H1 (cell line): ENCODE results near the gene PRR3. TPM values are rescaled to one million over a fixed set of nuclear protein-coding genes. Genes with fewer than 3 reads are reported as not detected.

Experiments
- CTCF ChIA-PET: fragments of 300-600 bp; sonication (Branson Sonifier 250); formaldehyde crosslinking; loops from one replicate; lab custom pipeline; 2021; ENCODE audit not compliant: partially characterized antibody; lab: Charles Lee
- POLR2A ChIA-PET: fragments of 300-600 bp; sonication (Branson Sonifier 250); formaldehyde crosslinking; loops from one replicate; lab custom pipeline; 2021; ENCODE audit warnings: inconsistent platforms; ENCODE audit not compliant: partially characterized antibody; lab: Charles Lee
- DNase-seq, 2 experiments: peaks; one replicate each; pipeline versions ENCODE4 v3.0.0 to v3.0.0-alpha.2; 2010 to 2022; ENCODE audit warnings: low spot score in 2 of 2, low read depth in 1 of 2, mixed read lengths in 1 of 2
- FAIRE-seq: peaks from 2 replicates; lab custom pipeline; 2011; peaks lifted over from hg19 to GRCh38; lab: Jason Lieb, UNC
- H2AFZ ChIP-seq: 2 replicates; pipeline ENCODE4 v1.8.1; 2012; ENCODE audit warnings: low read length, inconsistent platforms
- H2AK5ac ChIP-seq: 2 replicates; pipeline ENCODE4 v1.6.1; 2013; ENCODE audit warnings: low read depth, low read length
- H2BK120ac ChIP-seq: replicated peaks from 2 replicates; pipeline ENCODE3; 2013; ENCODE audit warnings: low read depth, low read length, inconsistent platforms
- H2BK12ac ChIP-seq: 2 replicates; pipeline ENCODE4 v1.6.1; 2013; ENCODE audit warnings: low read depth, low read length
- H2BK15ac ChIP-seq: 2 replicates; pipeline ENCODE4 v1.6.1; 2013; ENCODE audit warnings: low read length
- H2BK20ac ChIP-seq: 2 replicates; pipeline ENCODE4 v1.6.1; 2013; ENCODE audit warnings: low read length
- H2BK5ac ChIP-seq: 2 replicates; pipeline ENCODE4 v1.6.1; 2013; ENCODE audit warnings: low read depth, low read length
- H3K14ac ChIP-seq: 2 replicates; pipeline ENCODE4 v1.6.1; 2013; ENCODE audit warnings: inconsistent platforms; ENCODE audit not compliant: insufficient read length
- H3K18ac ChIP-seq: 2 replicates; pipeline ENCODE4 v1.6.1; 2013; ENCODE audit warnings: low read length; ENCODE audit errors: extremely low read depth
- H3K23ac ChIP-seq: 2 replicates; pipeline ENCODE4 v1.6.1; 2013; ENCODE audit warnings: inconsistent platforms; ENCODE audit not compliant: insufficient read length
- H3K23me2 ChIP-seq: 2 replicates; pipeline ENCODE4 v1.6.1; 2013; ENCODE audit warnings: low read depth, low read length
- H3K27ac ChIP-seq: 2 replicates; pipeline ENCODE4 v1.6.1; 2011; ENCODE audit warnings: low read depth, low read length, inconsistent platforms
- H3K27me3 ChIP-seq, 4 experiments: replicated peaks in 1 of 4; 1 replicate in 1 of 4; 2 replicates in 3 of 4; pipeline versions ENCODE4 v1.6.1 to v1.8.1; 2011 to 2013; ENCODE audit warnings: low read length in 3 of 4, mild to moderate bottlenecking in 3 of 4, inconsistent platforms in 2 of 4, mixed read lengths in 2 of 4, moderate library complexity in 1 of 4; ENCODE audit not compliant: control insufficient read depth in 3 of 4, insufficient read depth in 3 of 4; ENCODE audit errors: extremely low read depth in 1 of 4
- H3K36me3 ChIP-seq, 4 experiments: 2 replicates each; pipeline versions ENCODE4 v1.6.1 to v1.8.1; 2011 to 2013; ENCODE audit warnings: mild to moderate bottlenecking in 4 of 4, low read length in 3 of 4, moderate library complexity in 2 of 4, control low read depth in 1 of 4, inconsistent platforms in 1 of 4; ENCODE audit not compliant: insufficient read depth in 4 of 4, control insufficient read depth in 2 of 4
- H3K4ac ChIP-seq: replicated peaks from 2 replicates; pipeline ENCODE3; 2013; ENCODE audit warnings: low read length, low read depth, mixed read lengths, inconsistent platforms; ENCODE audit not compliant: insufficient read length
- H3K4me1 ChIP-seq, 4 experiments: replicated peaks in 1 of 4; 1 replicate in 1 of 4; 2 replicates in 3 of 4; pipeline versions ENCODE4 v1.6.1 to v1.8.1; 2011 to 2013; ENCODE audit warnings: low read length in 3 of 4, inconsistent platforms in 2 of 4, mixed read lengths in 1 of 4; ENCODE audit not compliant: insufficient read depth in 4 of 4, control insufficient read depth in 3 of 4
- H3K4me2 ChIP-seq, 2 experiments: 2 replicates each; pipeline versions ENCODE4 v1.6.1 to v1.8.1; 2011 to 2013; ENCODE audit warnings: low read depth in 2 of 2, low read length in 2 of 2, control low read depth in 1 of 2, inconsistent platforms in 1 of 2, mild to moderate bottlenecking in 1 of 2; ENCODE audit not compliant: insufficient read depth in 1 of 2
- H3K4me3 ChIP-seq, 4 experiments: fragments of 200-600, 300-600 bp in 1 of 4; sonication (generic), shearing (Covaris generic), sonication (Bioruptor Twin) in 1 of 4; 2 replicates each; pipeline versions ENCODE4 v1.5.1 to v1.8.1; 2011 to 2016; ENCODE audit warnings: low read length in 4 of 4, low read depth in 3 of 4, control low read depth in 2 of 4, inconsistent platforms in 2 of 4, mild to moderate bottlenecking in 2 of 4, mixed read lengths in 1 of 4, moderate library complexity in 1 of 4; ENCODE audit not compliant: insufficient read depth in 2 of 4; ENCODE audit errors: extremely low read depth in 1 of 4
- H3K56ac ChIP-seq: replicated peaks from 2 replicates; pipeline ENCODE3; 2013; ENCODE audit warnings: low read depth, mild to moderate bottlenecking, mixed read lengths, low read length, inconsistent platforms; ENCODE audit not compliant: insufficient read length
- H3K79me1 ChIP-seq: 2 replicates; pipeline ENCODE4 v1.6.1; 2013; ENCODE audit warnings: low read depth, low read length, control low read depth
- H3K79me2 ChIP-seq, 2 experiments: 2 replicates each; pipeline versions ENCODE4 v1.6.1 to v1.8.1; 2012 to 2013; ENCODE audit warnings: low read length in 2 of 2, mild to moderate bottlenecking in 2 of 2, inconsistent platforms in 1 of 2; ENCODE audit not compliant: insufficient read depth in 2 of 2, control insufficient read depth in 1 of 2
- H3K9ac ChIP-seq, 4 experiments: replicated peaks in 1 of 4; 1 replicate in 1 of 4; 2 replicates in 3 of 4; pipeline versions ENCODE4 v1.6.1 to v1.8.1; 2011 to 2013; ENCODE audit warnings: low read depth in 3 of 4, low read length in 3 of 4, control low read depth in 2 of 4, mild to moderate bottlenecking in 2 of 4, moderate library complexity in 2 of 4, inconsistent platforms in 1 of 4; ENCODE audit errors: extremely low read depth in 1 of 4
- H3K9me3 ChIP-seq, 2 experiments: 2 replicates each; pipeline versions ENCODE4 v1.6.1 to v1.8.1; 2012 to 2013; ENCODE audit warnings: mild to moderate bottlenecking in 2 of 2, moderate library complexity in 2 of 2, control low read depth in 1 of 2, inconsistent platforms in 1 of 2, low read depth in 1 of 2, low read length in 1 of 2, mixed read lengths in 1 of 2; ENCODE audit not compliant: insufficient read depth in 2 of 2
- H4K20me1 ChIP-seq, 2 experiments: replicated peaks in 1 of 2; 2 replicates each; pipeline versions ENCODE3 to v1.8.1; 2011 to 2013; ENCODE audit warnings: inconsistent platforms in 2 of 2, low read length in 2 of 2, mild to moderate bottlenecking in 1 of 2; ENCODE audit not compliant: insufficient read depth in 2 of 2, control insufficient read depth in 1 of 2
- H4K5ac ChIP-seq: 2 replicates; pipeline ENCODE4 v1.6.1; 2013; ENCODE audit warnings: low read length, low read depth, mixed read lengths, inconsistent platforms; ENCODE audit not compliant: insufficient read length
- H4K8ac ChIP-seq: 2 replicates; pipeline ENCODE4 v1.8.0; 2013; ENCODE audit warnings: mild to moderate bottlenecking, moderate library complexity, low read length, inconsistent platforms; ENCODE audit not compliant: insufficient read depth; ENCODE audit errors: extremely low read depth
- H4K91ac ChIP-seq: replicated peaks from 2 replicates; pipeline ENCODE3; 2013; ENCODE audit warnings: low read length, mixed read lengths, inconsistent platforms; ENCODE audit not compliant: insufficient read length
- BCL11A ChIP-seq, 2 experiments: IDR thresholded peaks; one replicate each; pipeline ENCODE4 v1.6.1; 2011; ENCODE audit warnings: low read depth in 2 of 2, low read length in 2 of 2, mild to moderate bottlenecking in 2 of 2
- CBX5 ChIP-seq: fragments of 300-800, 300-1000 bp; sonication (generic); IDR thresholded peaks from 2 replicates; pipeline ENCODE4 v1.7.1; 2016; ENCODE audit warnings: antibody characterized with exemption, low read length, low read depth
- CEBPB ChIP-seq: IDR thresholded peaks from 2 replicates; pipeline ENCODE4 v1.6.1; 2012; ENCODE audit warnings: low read depth, low read length
- CHD2 ChIP-seq: IDR thresholded peaks from 2 replicates; pipeline ENCODE4 v1.6.1; 2012; ENCODE audit warnings: low read length, improper control_type of control experiment
- EGR1 ChIP-seq: IDR thresholded peaks from 2 replicates; pipeline ENCODE4 v1.6.1; 2011; ENCODE audit warnings: low read depth, low read length, borderline replicate concordance
- EZH2 ChIP-seq: fragments of 200-600 bp; sonication (generic); IDR thresholded peaks from 2 replicates; pipeline ENCODE4 v1.7.1; 2012; ENCODE audit warnings: low read depth, mild to moderate bottlenecking, moderate library complexity, low read length, inconsistent platforms; ENCODE audit not compliant: severe bottlenecking
- PHF8 ChIP-seq: fragments of 200-600 bp; sonication (generic); conservative IDR thresholded peaks from 2 replicates; pipeline ENCODE4 v1.7.1; 2012; ENCODE audit warnings: low read depth, mild to moderate bottlenecking, inconsistent platforms, low read length, moderate library complexity
- POU5F1 ChIP-seq: IDR thresholded peaks from 2 replicates; pipeline ENCODE4 v1.6.1; 2011; ENCODE audit warnings: low read depth, mild to moderate bottlenecking, low read length, moderate library complexity
- RFX5 ChIP-seq: IDR thresholded peaks from 2 replicates; pipeline ENCODE4 v1.6.1; 2011; ENCODE audit warnings: low read depth, low read length, improper control_type of control experiment, borderline replicate concordance
- RXRA ChIP-seq: IDR thresholded peaks from 2 replicates; pipeline ENCODE4 v1.6.1; 2011; ENCODE audit warnings: low read depth, mild to moderate bottlenecking, low read length, moderate library complexity; ENCODE audit not compliant: insufficient read depth
- SIX5 ChIP-seq: IDR thresholded peaks from 2 replicates; pipeline ENCODE4 v1.6.1; 2011; ENCODE audit warnings: mild to moderate bottlenecking, low read depth, low read length
- SP4 ChIP-seq: IDR thresholded peaks from 2 replicates; pipeline ENCODE4 v1.6.1; 2012; ENCODE audit warnings: low read length, inconsistent platforms
- WGBS, 2 experiments: shearing (Covaris generic) in 1 of 2; methylation state at CpG; one replicate each; pipeline versions ENCODE4 v1.1.6 to v1.1.7; 2013 to 2015; ENCODE audit warnings: low lambda C conversion rate in 2 of 2, mixed read lengths in 2 of 2, inconsistent platforms in 1 of 2, low coverage in 1 of 2, missing lambda C conversion rate in 1 of 2; ENCODE audit not compliant: insufficient replicate concordance in 2 of 2, insufficient coverage in 1 of 2, insufficient read length in 1 of 2; ENCODE audit errors: extremely low coverage in 1 of 2, missing lambda C conversion rate in 1 of 2; 5-methylcytosine and 5-hydroxymethylcytosine counted together
- polyA plus RNA-seq, 7 experiments: library from polyadenylated mRNA; depleted of rRNA in 3 of 7; stranded (reverse) in 5 of 7; unstranded in 2 of 7; fragments of >200 nt in 5 of 7; fragments of 200-250 nt in 2 of 7; gene quantifications; 1 replicate in 5 of 7; 2 replicates in 1 of 7; 4 replicates in 1 of 7; pipeline versions ENCODE4 v1.2.1 to v1.2.3, GENCODE V29; 2011 to 2013; ENCODE audit warnings: missing spikeins in 2 of 7, mixed read lengths in 2 of 7
- total RNA-seq: library from RNA; stranded (reverse); fragmentation: NEBNext Ultra II Directional; extraction: Animal tissue kit (Norgen Biotek cat#: 25700); gene quantifications from 2 replicates; pipeline ENCODE4 v1.2.1, GENCODE V29; 2021

Gene PRR3
- total and polyA plus RNA-seq, 2 of the 8 experiments (the other 6 are each of a cell fraction or from before 2014, with no cell fraction given) = 10.5 to 24.2 TPM

DNA sequence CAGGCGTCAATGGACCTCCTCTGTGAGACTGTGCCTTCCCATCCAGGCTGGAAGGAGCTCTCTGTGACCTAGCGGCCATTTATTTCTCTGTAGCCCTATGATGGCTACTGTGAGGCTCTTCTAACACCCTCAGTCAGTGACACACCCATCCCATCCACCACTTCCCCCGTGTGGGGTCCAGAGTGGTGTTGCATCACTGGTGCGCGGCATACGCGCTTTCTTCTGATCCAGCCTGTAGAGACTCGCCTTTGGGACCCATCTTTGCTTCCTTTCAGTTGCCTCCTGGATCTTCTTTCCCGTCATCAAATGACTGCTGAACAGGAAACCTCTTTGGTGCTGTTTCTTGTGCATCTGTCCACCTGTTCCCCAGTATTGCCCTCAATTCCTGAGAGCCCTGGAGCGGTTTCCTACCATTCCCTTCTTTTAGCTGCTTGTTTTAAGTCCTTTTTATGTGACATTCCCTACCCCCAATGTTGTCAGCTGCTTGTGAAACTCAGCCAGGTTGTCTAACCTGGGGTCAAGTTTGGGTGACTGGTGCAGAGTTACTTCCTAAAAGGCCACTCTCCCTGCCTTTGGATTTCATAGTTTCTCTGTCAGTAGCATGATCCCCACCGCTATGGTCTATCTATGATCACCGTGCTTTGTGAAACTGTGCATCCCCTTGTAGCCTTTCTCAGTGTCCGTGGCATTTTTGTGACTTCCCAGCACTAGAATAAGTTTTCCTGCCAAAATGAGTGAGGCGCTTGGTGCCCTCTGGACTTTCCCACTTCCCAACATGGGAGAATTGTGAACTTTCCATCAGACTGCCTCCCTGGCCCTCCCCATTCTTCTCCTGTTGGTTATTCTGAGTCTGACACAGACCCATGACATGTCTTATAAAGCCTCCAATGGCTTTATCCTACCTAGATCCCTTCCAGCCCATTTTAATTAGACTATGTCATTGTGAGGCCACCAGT lies 5.7 kb downstream of the PRR3 start:
- H3K27me3 ChIP-seq = no peaks in the 10 kb centered on the region
- H3K14ac ChIP-seq = no peak overlapping the region
- no peak overlapping the region for H2BK5ac ChIP-seq
- no peak overlapping the region for H3K4me2 ChIP-seq
- no peak overlapping the region for H4K5ac ChIP-seq
- WGBS, 2 experiments = 89% methylated on average over 14 of the region's 14 CpGs; no CpG with 5 or more reads in 1 of the 2 experiments
- no peak overlapping the region for H3K56ac ChIP-seq
- ChIA-PET CTCF (interaction anchor here (0.7 to 1.4 kb wide), 6 partner anchors 8 to 35 kb away, joined by 3 to 6 read pairs (median 3); partner anchors contain the start of gene ABCF1), POLR2A (interaction anchor here (0.5 to 2.6 kb wide), 13 partner anchors 8 to 55 kb away, joined by 3 to 9 read pairs (median 3); partner anchors contain the start of genes ABCF1, MRPS18B and PPP1R10)
- 0 out of 7 replicates have a peak, but pooled peaks cover 0 to under 1% (median 0%) of the 10 kb centered on the region in 4 experiments for H3K4me1 ChIP-seq
- 0 out of 2 replicates have a peak, but pooled peaks cover under 1% of the 10 kb centered on the region for H3K23me2 ChIP-seq
- H2BK120ac ChIP-seq = no peak overlapping the region
- DNase-seq (no peak), FAIRE-seq (no peak)
- no peak overlapping the region for H3K18ac ChIP-seq
- peaks cover 6 to 11% of the 10 kb centered on the region in 2 experiments for H4K20me1 ChIP-seq
- no peak overlapping the region for H2BK12ac ChIP-seq
- H3K4me3 ChIP-seq = no peak overlapping the region
- H2BK15ac ChIP-seq = no peak overlapping the region
- peaks cover 3 to 14% of the 10 kb centered on the region in 2 experiments; a peak in 3 of 4 replicates for H3K79me2 ChIP-seq
- no peak overlapping the region for H4K8ac ChIP-seq
- no peak overlapping the region for H2BK20ac ChIP-seq
- no peak overlapping the region for H2AFZ ChIP-seq
- H2AK5ac ChIP-seq = no peak overlapping the region
- no peak overlapping the region for H3K23ac ChIP-seq
- 0 out of 2 replicates have a peak, but pooled peaks cover 1% of the 10 kb centered on the region for H3K79me1 ChIP-seq
- H3K4ac ChIP-seq = no peak overlapping the region
- H4K91ac ChIP-seq = no peak overlapping the region
- no peaks in the 10 kb centered on the region for H3K9me3 ChIP-seq
- H3K9ac ChIP-seq = no peak overlapping the region
- H3K36me3 ChIP-seq = peaks cover 8 to 25% (median 12%) of the 10 kb centered on the region in 4 experiments
- no peak overlapping the region for H3K27ac ChIP-seq
- TF ChIP-seq EZH2 (no peak), PHF8 (no peak), POU5F1 (no peak), SP4 (no peak), CBX5 (no peak), RFX5 (no peak), EGR1 (no peak), CHD2 (no peak), RXRA (no peak), SIX5 (no peak), BCL11A (IDR thresholded peaks at IDR 0.05; ENCODE audit: low read depth in 2 of 2, low read length in 2 of 2) (no peak), CEBPB (no peak)
